ENCODE data around the gene DSN1.

The DSN1 gene

GRCh38 chr20:36728986-36729385 lies 44.6 kb downstream of the DSN1 start:
- peak; percentile 43 for DNase-seq (ENCODE audit: low spot score)
- ChIA-PET POLR2A (ENCODE audit: low non-redundant PET) (no interaction called here), CTCF (interaction anchor here (0.6 to 1.5 kb wide), 3 partner anchors 59 to 129 kb away, joined by 3 to 5 read pairs (median 4); no protein-coding TSS in a partner anchor)
- no peak overlapping the region for H3K27ac ChIP-seq
- TF ChIP-seq CTCF (conservative IDR thresholded peaks at IDR 0.05; ENCODE audit: low read depth): no peak

GRCh38 chr20:36726168-36726567 lies 47.4 kb downstream of the DSN1 start:
- ChIA-PET CTCF (no interaction called here), POLR2A (ENCODE audit: low non-redundant PET) (no interaction called here)
- no peak overlapping the region for H3K27ac ChIP-seq
- DNase-seq (ENCODE audit: low spot score): no peak
- no peak for TF ChIP-seq CTCF (conservative IDR thresholded peaks at IDR 0.05; ENCODE audit: low read depth)

GRCh38 chr20:36720510-36720909 lies 53.1 kb downstream of the DSN1 start:
- no peak for TF ChIP-seq CTCF (conservative IDR thresholded peaks at IDR 0.05; ENCODE audit: low read depth)
- DNase-seq (ENCODE audit: low spot score): no peak
- H3K27ac ChIP-seq: no peak overlapping the region
- CTCF ChIA-PET: no interaction called here
- POLR2A ChIA-PET (ENCODE audit: low non-redundant PET): no interaction called here

- POLR2A ChIA-PET (ENCODE audit: low non-redundant PET): no interaction called here
- CTCF ChIA-PET: interaction anchor here (0.6 kb wide), 1 partner anchor 102 kb away, joined by 8 read pairs; no protein-coding TSS in a partner anchor
Observed at GRCh38 chr20:36717657-36718056, 55.9 kb downstream of the DSN1 start.

GRCh38 chr20:36717021-36717420 lies 56.5 kb downstream of the DSN1 start:
- no peak overlapping the region for H3K27ac ChIP-seq
- no peak for DNase-seq (ENCODE audit: low spot score)
- POLR2A ChIA-PET (ENCODE audit: low non-redundant PET): no interaction called here
- CTCF ChIA-PET: interaction anchor here (0.6 to 0.7 kb wide), 3 partner anchors 25 to 1926 kb away, joined by 3 to 4 read pairs (median 4); no protein-coding TSS in a partner anchor
- TF ChIP-seq CTCF (conservative IDR thresholded peaks at IDR 0.05; ENCODE audit: low read depth): no peak

More at GRCh38 chr20:36717657-36718056, 55.9 kb downstream of the DSN1 start:
- TF ChIP-seq CTCF (conservative IDR thresholded peaks at IDR 0.05; ENCODE audit: low read depth): no peak; the same call in 1 of the 2 replicates
- no peak for DNase-seq (ENCODE audit: low spot score)
- H3K27ac ChIP-seq: no peak overlapping the region

GRCh38 chr20:36712775-36713174 lies 60.8 kb downstream of the DSN1 start:
- no peak overlapping the region for H3K27ac ChIP-seq
- TF ChIP-seq CTCF (conservative IDR thresholded peaks at IDR 0.05; ENCODE audit: low read depth): no peak
- ChIA-PET CTCF (interaction anchor here (0.6 to 0.8 kb wide), 4 partner anchors 33 to 1164 kb away, joined by 3 to 13 read pairs (median 6); partner anchors contain the start of gene NDRG3), POLR2A (ENCODE audit: low non-redundant PET) (no interaction called here)
- no peak for DNase-seq (ENCODE audit: low spot score)
